Neural cell (in vitro differentiated cells): ENCODE results near the gene POU6F2. TPM values are rescaled to one million over a fixed set of nuclear protein-coding genes. Genes with fewer than 3 reads are reported as not detected.

Source experiments
- H2AFZ ChIP-seq: fragments of 200-600, 300-800 bp; sonication (generic), shearing (Covaris generic); 2 replicates; pipeline ENCODE4 v1.6.0; 2014; ENCODE audit warnings: low read depth, mild to moderate bottlenecking, antibody characterized with exemption, low read length, moderate library complexity
- H3F3A ChIP-seq: fragments of 200-600 bp; shearing (Covaris generic); 2 replicates; pipeline ENCODE4 v1.6.1; 2016; ENCODE audit warnings: mild to moderate bottlenecking, moderate library complexity, mixed read lengths, antibody characterized with exemption, low read length; ENCODE audit not compliant: insufficient read depth, poor library complexity, severe bottlenecking
- H3K27ac ChIP-seq: fragments of 200-600, 300-800 bp; sonication (generic), shearing (Covaris generic); 2 replicates; pipeline ENCODE4 v1.5.1; 2014; ENCODE audit warnings: mild to moderate bottlenecking, low read length, moderate library complexity
- H3K27me3 ChIP-seq: fragments of 300-800, 200-600 bp; sonication (generic), shearing (Covaris generic); 2 replicates; pipeline ENCODE4 v1.6.0; 2014; ENCODE audit warnings: mild to moderate bottlenecking, low read depth, low read length, moderate library complexity; ENCODE audit not compliant: insufficient read depth
- H3K36me3 ChIP-seq: fragments of 300-800, 200-600 bp; sonication (generic), shearing (Covaris generic); 2 replicates; pipeline ENCODE4 v1.5.1; 2014; ENCODE audit warnings: mild to moderate bottlenecking, antibody characterized with exemption, low read length, moderate library complexity; ENCODE audit not compliant: insufficient read depth
- H3K4me2 ChIP-seq: fragments of 300-800, 200-600 bp; sonication (generic), shearing (Covaris generic); 2 replicates; pipeline ENCODE4 v1.6.0; 2014; ENCODE audit warnings: mild to moderate bottlenecking, low read length
- H3K4me3 ChIP-seq: fragments of 300-800, 200-600 bp; sonication (generic), shearing (Covaris generic); 2 replicates; pipeline ENCODE4 v1.5.1; 2014; ENCODE audit warnings: mild to moderate bottlenecking, low read length, moderate library complexity
- H3K79me2 ChIP-seq: fragments of 200-600 bp; shearing (Covaris generic); replicated peaks from 2 replicates; pipeline ENCODE4 v1.6.0; 2014; ENCODE audit warnings: mild to moderate bottlenecking, low read length, moderate library complexity; ENCODE audit not compliant: insufficient read depth
- H3K9ac ChIP-seq: fragments of 300-800, 200-600 bp; sonication (generic), shearing (Covaris generic); 2 replicates; pipeline ENCODE4 v1.6.1; 2016; ENCODE audit warnings: mild to moderate bottlenecking, low read length, mixed read lengths
- H3K9me2 ChIP-seq: fragments of 200-600 bp; shearing (Covaris generic); 2 replicates; pipeline ENCODE4 v1.6.1; 2016; ENCODE audit warnings: mild to moderate bottlenecking, low read length, mixed read lengths; ENCODE audit not compliant: insufficient read depth
- H3K9me3 ChIP-seq: fragments of 200-600, 300-800 bp; sonication (generic), shearing (Covaris generic); 2 replicates; pipeline ENCODE4 v1.6.1; 2016; ENCODE audit warnings: mild to moderate bottlenecking, mixed run types, low read length, moderate library complexity, mixed read lengths
- H4K20me1 ChIP-seq: fragments of 200-600 bp; shearing (Covaris generic); 2 replicates; pipeline ENCODE4 v1.6.1; 2016; ENCODE audit warnings: mild to moderate bottlenecking, mixed run types; ENCODE audit not compliant: insufficient read depth
- EP300 ChIP-seq: fragments of 450-650 bp; conservative IDR thresholded peaks from 2 replicates; pipeline ENCODE4 v1.6.1; 2014; ENCODE audit warnings: antibody characterized with exemption, mild to moderate bottlenecking, moderate library complexity; ENCODE audit not compliant: poor library complexity, severe bottlenecking
- EZH2 ChIP-seq: fragments of 200-600, 300-800 bp; shearing (Covaris generic), sonication (generic); IDR thresholded peaks from 2 replicates; pipeline ENCODE4 v1.6.1; 2014; ENCODE audit warnings: antibody characterized with exemption, low read length, borderline replicate concordance, mild to moderate bottlenecking; ENCODE audit not compliant: insufficient read depth, poor library complexity, severe bottlenecking
- MXI1 ChIP-seq: fragments of 450-650 bp; conservative IDR thresholded peaks from 2 replicates; pipeline ENCODE4 v1.6.1; 2014; ENCODE audit warnings: antibody characterized with exemption, mild to moderate bottlenecking; ENCODE audit not compliant: poor library complexity, severe bottlenecking
- POLR2AphosphoS5 ChIP-seq: IDR thresholded peaks from 2 replicates; pipeline ENCODE4 v1.6.1; 2012
- RAD21 ChIP-seq: fragments of 450-650 bp; conservative IDR thresholded peaks from 2 replicates; pipeline ENCODE4 v1.6.1; 2014; ENCODE audit warnings: antibody characterized with exemption, mild to moderate bottlenecking, moderate library complexity
- SMC3 ChIP-seq: fragments of 450-650 bp; conservative IDR thresholded peaks from 2 replicates; pipeline ENCODE4 v1.6.1; 2014; ENCODE audit warnings: antibody characterized with exemption, mild to moderate bottlenecking, moderate library complexity; ENCODE audit not compliant: poor library complexity
- TAF1 ChIP-seq: IDR thresholded peaks from 2 replicates; pipeline ENCODE4 v1.6.1; 2012; ENCODE audit warnings: low read depth
- polyA plus RNA-seq: library from polyadenylated mRNA; depleted of rRNA; stranded (reverse); fragments of >200 nt; gene quantifications from 2 replicates; pipeline ENCODE4 v1.2.3, GENCODE V29; 2014
- TF ChIP-seq, protein P1 (sequence below): IDR thresholded peaks from 2 replicates; pipeline ENCODE4 v1.6.1; 2012; ENCODE audit warnings: borderline replicate concordance
- TF ChIP-seq, protein P2 (sequence below): fragments of 450-650 bp; IDR thresholded peaks from 2 replicates; pipeline ENCODE4 v1.5.1; 2014; ENCODE audit warnings: antibody characterized with exemption, mild to moderate bottlenecking, moderate library complexity; ENCODE audit not compliant: poor library complexity, severe bottlenecking

The POU6F2 gene
- polyA plus RNA-seq, 1 donor from 2014 or later = 2.8 TPM

DNA sequence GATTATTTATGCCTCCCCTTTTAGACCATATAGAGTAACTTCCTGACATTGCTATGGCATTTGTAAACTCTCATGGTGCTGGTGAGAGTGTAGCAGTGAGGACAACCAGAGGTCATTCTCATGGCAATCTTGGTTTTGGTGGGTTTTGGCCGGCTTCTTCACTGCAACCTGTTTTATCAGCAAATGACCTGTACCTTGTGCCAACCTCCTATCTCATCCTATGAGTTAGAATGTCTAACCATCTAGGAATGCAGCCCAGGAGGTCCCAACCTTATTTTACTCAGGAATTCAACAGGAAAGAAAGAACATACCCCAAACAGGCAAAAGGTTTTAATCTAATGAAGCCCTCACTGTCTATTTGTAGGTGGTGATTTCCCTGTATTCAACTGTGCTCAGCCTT is 383.1 kb downstream of the POU6F2 start:
- Histone ChIP-seq H2AFZ (no peak overlapping the region), H3K79me2 (no peaks in the 10 kb centered on the region), H3K36me3 (no peaks in the 10 kb centered on the region), H3K4me3 (no peak overlapping the region), H4K20me1 (no peaks in the 10 kb centered on the region), H3K9me3 (no peaks in the 10 kb centered on the region), H3K9me2 (no peaks in the 10 kb centered on the region), H3K27ac (no peak overlapping the region), H3K27me3 (no peaks in the 10 kb centered on the region), H3F3A (no peaks in the 10 kb centered on the region), H3K4me2 (no peak overlapping the region), H3K9ac (no peak overlapping the region)
- TF ChIP-seq, protein P1, sequence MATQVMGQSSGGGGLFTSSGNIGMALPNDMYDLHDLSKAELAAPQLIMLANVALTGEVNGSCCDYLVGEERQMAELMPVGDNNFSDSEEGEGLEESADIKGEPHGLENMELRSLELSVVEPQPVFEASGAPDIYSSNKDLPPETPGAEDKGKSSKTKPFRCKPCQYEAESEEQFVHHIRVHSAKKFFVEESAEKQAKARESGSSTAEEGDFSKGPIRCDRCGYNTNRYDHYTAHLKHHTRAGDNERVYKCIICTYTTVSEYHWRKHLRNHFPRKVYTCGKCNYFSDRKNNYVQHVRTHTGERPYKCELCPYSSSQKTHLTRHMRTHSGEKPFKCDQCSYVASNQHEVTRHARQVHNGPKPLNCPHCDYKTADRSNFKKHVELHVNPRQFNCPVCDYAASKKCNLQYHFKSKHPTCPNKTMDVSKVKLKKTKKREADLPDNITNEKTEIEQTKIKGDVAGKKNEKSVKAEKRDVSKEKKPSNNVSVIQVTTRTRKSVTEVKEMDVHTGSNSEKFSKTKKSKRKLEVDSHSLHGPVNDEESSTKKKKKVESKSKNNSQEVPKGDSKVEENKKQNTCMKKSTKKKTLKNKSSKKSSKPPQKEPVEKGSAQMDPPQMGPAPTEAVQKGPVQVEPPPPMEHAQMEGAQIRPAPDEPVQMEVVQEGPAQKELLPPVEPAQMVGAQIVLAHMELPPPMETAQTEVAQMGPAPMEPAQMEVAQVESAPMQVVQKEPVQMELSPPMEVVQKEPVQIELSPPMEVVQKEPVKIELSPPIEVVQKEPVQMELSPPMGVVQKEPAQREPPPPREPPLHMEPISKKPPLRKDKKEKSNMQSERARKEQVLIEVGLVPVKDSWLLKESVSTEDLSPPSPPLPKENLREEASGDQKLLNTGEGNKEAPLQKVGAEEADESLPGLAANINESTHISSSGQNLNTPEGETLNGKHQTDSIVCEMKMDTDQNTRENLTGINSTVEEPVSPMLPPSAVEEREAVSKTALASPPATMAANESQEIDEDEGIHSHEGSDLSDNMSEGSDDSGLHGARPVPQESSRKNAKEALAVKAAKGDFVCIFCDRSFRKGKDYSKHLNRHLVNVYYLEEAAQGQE = no peak
- TF ChIP-seq SMC3 (no peak), EZH2 (no peak), POLR2AphosphoS5 (no peak), TAF1 (no peak), RAD21 (no peak), MXI1 (no peak)
- TF ChIP-seq, protein P2, sequence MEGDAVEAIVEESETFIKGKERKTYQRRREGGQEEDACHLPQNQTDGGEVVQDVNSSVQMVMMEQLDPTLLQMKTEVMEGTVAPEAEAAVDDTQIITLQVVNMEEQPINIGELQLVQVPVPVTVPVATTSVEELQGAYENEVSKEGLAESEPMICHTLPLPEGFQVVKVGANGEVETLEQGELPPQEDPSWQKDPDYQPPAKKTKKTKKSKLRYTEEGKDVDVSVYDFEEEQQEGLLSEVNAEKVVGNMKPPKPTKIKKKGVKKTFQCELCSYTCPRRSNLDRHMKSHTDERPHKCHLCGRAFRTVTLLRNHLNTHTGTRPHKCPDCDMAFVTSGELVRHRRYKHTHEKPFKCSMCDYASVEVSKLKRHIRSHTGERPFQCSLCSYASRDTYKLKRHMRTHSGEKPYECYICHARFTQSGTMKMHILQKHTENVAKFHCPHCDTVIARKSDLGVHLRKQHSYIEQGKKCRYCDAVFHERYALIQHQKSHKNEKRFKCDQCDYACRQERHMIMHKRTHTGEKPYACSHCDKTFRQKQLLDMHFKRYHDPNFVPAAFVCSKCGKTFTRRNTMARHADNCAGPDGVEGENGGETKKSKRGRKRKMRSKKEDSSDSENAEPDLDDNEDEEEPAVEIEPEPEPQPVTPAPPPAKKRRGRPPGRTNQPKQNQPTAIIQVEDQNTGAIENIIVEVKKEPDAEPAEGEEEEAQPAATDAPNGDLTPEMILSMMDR = no peak

DNA sequence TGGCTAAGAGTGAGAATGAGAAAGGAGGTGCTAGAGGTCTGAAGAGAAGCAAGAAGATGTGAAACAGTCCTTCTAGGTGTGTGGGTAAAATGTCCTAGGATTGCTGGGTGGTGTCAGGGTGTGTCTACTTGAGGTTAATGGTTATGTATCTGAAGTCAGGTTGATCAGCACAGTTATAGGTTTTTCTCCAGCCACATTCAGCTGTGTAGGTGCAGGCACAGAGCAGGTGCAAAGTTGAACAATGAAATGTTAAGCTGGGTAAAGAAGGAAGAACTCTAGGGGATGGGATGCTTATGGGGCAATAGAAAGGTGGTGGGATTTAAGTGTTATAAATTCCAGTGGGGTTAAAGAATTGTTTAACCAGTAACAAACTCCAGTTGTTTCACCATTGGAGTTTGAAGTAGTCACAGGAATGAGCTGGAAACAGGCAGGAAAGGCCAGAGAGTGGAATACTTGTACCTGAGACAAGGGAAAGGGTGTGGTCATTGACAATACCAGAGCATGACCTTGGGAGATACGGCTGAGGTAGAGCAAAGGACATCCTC is 388.1 kb downstream of the POU6F2 start:
- Histone ChIP-seq H3K9me3 (no peaks in the 10 kb centered on the region), H4K20me1 (no peaks in the 10 kb centered on the region), H3K27ac (no peak overlapping the region), H3K27me3 (no peaks in the 10 kb centered on the region), H3K4me2 (no peak overlapping the region), H3K4me3 (no peak overlapping the region), H2AFZ (no peak overlapping the region), H3K36me3 (no peaks in the 10 kb centered on the region), H3K9ac (no peak overlapping the region), H3K79me2 (no peaks in the 10 kb centered on the region), H3K9me2 (no peaks in the 10 kb centered on the region), H3F3A (no peaks in the 10 kb centered on the region)
- TF ChIP-seq SMC3 = no peak
- no peak for TF ChIP-seq EZH2
- TF ChIP-seq, protein P1 = no peak
- no peak for TF ChIP-seq TAF1
- TF ChIP-seq MXI1 = no peak
- TF ChIP-seq EP300 = no peak
- TF ChIP-seq, protein P2 = no peak
- no peak for TF ChIP-seq POLR2AphosphoS5
- no peak for TF ChIP-seq RAD21
